ENCODE results near the gene SNAPIN.

SNAPIN gene

DNA sequence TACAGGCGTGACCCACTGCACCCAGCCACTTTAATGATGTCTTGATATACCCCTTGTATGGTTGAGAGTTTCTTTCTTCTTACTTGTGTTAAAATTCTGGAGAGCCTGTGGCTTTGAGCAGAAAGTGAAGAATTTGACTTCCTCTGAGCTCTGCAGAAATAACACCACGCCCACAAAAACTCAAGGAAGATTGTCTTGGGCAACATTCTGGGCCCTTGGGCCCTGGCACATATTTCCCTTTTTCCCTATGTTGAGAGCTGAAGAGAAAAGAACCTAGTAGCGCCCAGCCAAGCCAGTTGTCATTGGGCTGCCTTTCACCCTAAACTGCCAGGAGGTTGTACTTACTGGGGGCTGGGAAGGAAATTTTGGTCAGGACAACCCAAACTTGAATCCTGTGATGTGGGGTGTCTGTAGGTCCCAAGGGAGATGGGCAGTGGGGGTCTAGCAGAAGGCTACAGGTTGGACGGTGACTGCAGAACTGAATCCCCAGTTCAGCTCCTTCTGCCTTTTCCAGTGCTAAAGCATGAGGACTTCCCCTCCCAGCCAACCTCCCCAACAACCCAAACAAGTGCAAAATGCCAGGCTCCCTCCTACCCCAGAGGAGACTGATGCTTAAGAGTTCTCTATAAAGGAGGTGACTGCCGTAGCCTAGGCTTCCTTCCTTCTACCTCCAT is 11.7 kb upstream of the SNAPIN start:
- no peak for DNase-seq (ENCODE audit: low spot score)
- Histone ChIP-seq H3K27ac (peak overlapping the region in 1 of 2 donors; percentile 67), H3K4me3 (no peak overlapping the region)
- TF ChIP-seq, protein P1, sequence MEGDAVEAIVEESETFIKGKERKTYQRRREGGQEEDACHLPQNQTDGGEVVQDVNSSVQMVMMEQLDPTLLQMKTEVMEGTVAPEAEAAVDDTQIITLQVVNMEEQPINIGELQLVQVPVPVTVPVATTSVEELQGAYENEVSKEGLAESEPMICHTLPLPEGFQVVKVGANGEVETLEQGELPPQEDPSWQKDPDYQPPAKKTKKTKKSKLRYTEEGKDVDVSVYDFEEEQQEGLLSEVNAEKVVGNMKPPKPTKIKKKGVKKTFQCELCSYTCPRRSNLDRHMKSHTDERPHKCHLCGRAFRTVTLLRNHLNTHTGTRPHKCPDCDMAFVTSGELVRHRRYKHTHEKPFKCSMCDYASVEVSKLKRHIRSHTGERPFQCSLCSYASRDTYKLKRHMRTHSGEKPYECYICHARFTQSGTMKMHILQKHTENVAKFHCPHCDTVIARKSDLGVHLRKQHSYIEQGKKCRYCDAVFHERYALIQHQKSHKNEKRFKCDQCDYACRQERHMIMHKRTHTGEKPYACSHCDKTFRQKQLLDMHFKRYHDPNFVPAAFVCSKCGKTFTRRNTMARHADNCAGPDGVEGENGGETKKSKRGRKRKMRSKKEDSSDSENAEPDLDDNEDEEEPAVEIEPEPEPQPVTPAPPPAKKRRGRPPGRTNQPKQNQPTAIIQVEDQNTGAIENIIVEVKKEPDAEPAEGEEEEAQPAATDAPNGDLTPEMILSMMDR (IDR thresholded peaks at IDR 0.05) = no peak

DNA sequence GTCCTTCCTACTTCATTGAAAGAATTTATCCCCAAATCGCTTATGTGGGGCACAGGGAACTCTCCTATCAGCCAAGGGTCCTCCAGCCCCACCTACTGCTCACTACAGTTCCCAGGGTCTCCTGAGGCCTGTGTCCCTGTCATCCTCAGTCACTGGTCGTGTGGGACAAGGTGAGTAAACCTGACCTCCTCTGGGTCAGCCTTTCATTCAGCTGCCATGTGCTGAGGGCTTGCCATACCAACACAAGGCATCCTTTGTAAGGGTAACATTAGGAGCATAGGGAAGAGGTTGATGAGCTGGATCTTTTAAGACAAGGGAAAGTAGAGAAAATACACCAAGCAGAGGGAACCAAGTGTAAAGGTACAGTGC is 11.2 kb upstream of the SNAPIN start:
- no peak for DNase-seq (ENCODE audit: low spot score)
- TF ChIP-seq, protein P1 (IDR thresholded peaks at IDR 0.05) = no peak
- Histone ChIP-seq H3K27ac (peak overlapping the region in 1 of 2 donors; percentile 67), H3K4me3 (no peak overlapping the region)

DNA sequence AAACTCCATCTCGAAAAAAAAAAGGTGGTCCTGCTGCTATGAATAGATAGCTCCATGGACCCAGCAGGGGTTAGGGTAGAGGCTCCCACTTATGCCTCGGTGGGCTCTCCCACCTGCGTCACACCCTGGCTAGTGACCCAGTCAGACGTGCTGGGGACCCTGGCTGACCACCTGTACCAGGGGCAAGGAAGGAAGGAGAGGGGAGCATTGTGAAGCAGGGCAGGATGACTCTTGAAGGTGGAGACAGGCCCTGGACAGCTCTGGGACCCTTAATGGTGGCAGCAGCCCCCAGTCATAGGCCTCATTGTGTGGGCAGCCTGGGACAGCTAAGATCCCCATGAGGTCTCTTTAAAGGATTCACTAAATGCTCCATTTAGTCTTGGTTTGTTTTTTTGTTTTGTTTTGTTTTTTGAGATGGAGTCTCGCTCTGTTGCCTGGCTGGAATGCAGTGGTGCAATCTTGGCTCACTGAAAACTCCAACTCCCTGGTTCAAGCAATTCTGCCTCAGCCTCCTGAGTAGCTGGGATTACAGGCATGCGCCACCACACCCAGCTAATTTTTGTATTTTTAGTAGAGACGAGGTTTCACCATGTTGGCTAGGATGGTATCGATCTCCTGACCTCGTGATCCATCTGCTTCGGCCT is 10.4 kb upstream of the SNAPIN start:
- no peak overlapping the region for H3K4me3 ChIP-seq
- H3K27ac ChIP-seq = no peak overlapping the region
- TF ChIP-seq, protein P1 (IDR thresholded peaks at IDR 0.05) = no peak
- no peak for DNase-seq (ENCODE audit: low spot score)

DNA sequence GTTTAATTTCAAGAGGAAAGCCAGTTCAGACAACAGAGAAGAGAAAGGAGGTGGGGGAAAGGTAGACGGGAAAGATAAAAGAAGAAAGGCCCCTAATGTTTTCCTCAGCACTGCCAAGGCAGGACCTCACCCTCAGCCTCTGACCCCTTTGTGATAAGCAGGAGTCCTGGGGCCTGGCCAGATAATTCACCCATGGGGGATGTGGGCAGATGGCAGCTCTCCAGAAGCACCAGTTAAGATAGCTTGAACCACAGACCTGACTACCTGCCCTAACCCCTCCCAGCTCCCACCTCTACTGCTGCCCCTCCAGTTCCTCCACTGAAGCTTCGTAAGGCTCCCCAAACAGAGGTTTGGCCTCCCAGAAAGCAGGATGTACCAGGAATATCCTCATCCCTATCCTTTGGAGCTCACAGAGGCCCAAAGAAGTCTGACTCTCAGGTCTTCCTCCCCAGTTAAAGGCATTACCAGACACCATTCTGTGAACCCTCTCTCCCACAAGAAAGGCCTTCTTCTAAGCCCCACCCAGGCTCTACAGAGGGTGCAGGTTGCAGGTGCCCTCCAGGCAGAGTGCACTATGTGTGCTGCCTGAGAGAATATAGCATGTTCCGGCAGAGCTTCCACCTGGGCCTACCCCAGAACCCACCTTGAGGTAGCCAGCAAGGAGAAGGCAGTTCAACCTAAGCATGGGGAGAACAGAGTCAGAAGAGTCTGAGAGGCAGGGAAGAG is 9.2 kb upstream of the SNAPIN start:
- no peak for DNase-seq (ENCODE audit: low spot score)
- TF ChIP-seq, protein P1 (IDR thresholded peaks at IDR 0.05) = no peak
- peak overlapping the region in 1 of 2 donors; percentile 31 for H3K27ac ChIP-seq
- no peak overlapping the region for H3K4me3 ChIP-seq

DNA sequence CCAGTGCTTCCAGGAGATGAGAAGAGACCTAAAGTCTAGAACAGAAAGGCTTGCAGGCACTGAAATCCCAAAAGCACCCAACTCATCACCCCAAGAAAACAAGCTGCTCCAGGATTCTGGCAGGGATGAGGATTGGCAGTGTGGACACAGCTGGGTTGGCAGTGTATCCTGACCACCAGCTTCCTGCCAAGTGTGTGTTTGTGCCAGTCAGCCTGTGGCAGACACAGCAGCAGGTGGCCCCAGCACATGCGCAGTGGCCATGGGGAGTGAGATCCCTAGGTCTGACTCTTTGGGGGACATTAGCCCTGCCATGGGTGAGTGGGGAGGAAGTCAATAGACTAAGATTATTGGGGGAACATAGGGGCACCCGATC is 8.7 kb upstream of the SNAPIN start:
- TF ChIP-seq, protein P1 (IDR thresholded peaks at IDR 0.05) = no peak
- H3K4me3 ChIP-seq = no peak overlapping the region
- H3K27ac ChIP-seq = no peak overlapping the region
- no peak for DNase-seq (ENCODE audit: low spot score)

DNA sequence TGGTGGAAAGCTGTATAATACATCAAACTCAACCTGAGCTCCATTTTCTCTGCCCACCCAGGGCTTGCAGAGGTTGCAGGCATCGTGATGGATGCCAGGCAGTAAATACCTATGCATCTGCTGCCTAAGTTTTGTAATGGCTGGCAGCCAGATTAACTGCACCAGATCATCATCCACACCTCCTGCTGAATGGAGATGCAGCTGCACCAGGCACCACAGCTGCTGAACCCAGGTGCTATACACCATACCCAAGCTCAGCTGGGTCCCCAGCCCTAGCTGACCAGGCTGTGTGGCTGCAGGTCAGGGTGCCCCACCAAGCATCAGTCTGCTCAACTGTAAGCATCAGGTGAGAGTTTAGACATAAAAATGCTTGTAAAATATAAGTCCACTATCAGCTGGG is 6.7 kb upstream of the SNAPIN start:
- DNase-seq (ENCODE audit: low spot score) = no peak
- H3K4me3 ChIP-seq = no peak overlapping the region
- no peak overlapping the region for H3K27ac ChIP-seq
- TF ChIP-seq, protein P1 (IDR thresholded peaks at IDR 0.05) = no peak

All from coronary artery (tissue), 2 donors.